GM12801 (cell line): ENCODE results near the gene COPZ2.

ENCODE experiments used
- CTCF ChIP-seq: IDR thresholded peaks from one replicate; pipeline ENCODE4 v1.5.1; 2011; ENCODE audit warnings: control low read depth; ENCODE audit not compliant: insufficient read length; ENCODE audit errors: extremely low read depth

Gene COPZ2

GRCh38 chr17:48067245-48067644 lies 29.6 kb upstream of the COPZ2 start:
- TF ChIP-seq CTCF = no peak

- no peak for TF ChIP-seq CTCF
These were observed 29.1 kb upstream of the COPZ2 start for GRCh38 chr17:48066656-48067055.

- no peak for TF ChIP-seq CTCF
These were observed 28.6 kb upstream of the COPZ2 start for GRCh38 chr17:48066192-48066591.

- TF ChIP-seq CTCF = no peak
These were observed 27.0 kb upstream of the COPZ2 start for GRCh38 chr17:48064638-48065037.

GRCh38 chr17:48062273-48062672 lies 24.7 kb upstream of the COPZ2 start:
- TF ChIP-seq CTCF = no peak

GRCh38 chr17:48060249-48060648 lies 22.7 kb upstream of the COPZ2 start:
- no peak for TF ChIP-seq CTCF

- no peak for TF ChIP-seq CTCF
These were observed 21.6 kb upstream of the COPZ2 start for GRCh38 chr17:48059125-48059668.

- no peak for TF ChIP-seq CTCF
These were observed 21.0 kb upstream of the COPZ2 start for GRCh38 chr17:48058393-48059124.
